Measurements from ENCODE around the gene PARPBP. TPM values are rescaled to one million over a fixed set of nuclear protein-coding genes. Genes with fewer than 3 reads are reported as not detected.
"Not testable (repeated sequence)": the region's sequence is repeated elsewhere in the genome, so short reads cannot be mapped to it uniquely, and the experiment has no call there.

Gene PARPBP
- total and polyA plus RNA-seq, 2 donors (not counting 1 experiment from before 2014, with no cell fraction given): 1.2 to 5.2 TPM

DNA sequence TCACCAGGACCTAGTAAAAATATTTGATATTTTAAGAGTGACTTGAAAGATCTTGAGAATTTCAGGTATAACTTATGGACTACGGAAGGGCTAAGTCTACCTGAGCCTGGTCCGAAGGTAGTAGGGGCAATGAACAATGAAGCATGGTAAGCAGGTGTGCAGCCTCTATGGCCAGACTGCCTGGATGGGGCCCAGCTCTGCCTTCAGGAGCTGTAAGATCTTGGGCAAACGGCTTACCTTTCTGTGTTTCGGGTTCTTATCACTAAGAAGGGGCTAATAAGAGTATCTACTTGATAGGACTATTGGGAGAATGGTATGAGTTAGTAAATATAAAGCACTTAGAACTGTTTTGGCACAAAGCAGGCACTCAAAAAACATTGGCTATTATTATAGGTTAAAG is 39.1 kb upstream of the PARPBP start:
- no peak overlapping the region for H2AFZ ChIP-seq (ENCODE audit: insufficient read depth, low read depth, low read length, poor library complexity, severe bottlenecking)
- no peak overlapping the region for H3K27ac ChIP-seq (ENCODE audit: low read length in 2 of 2)
- Mint-ChIP-seq H3K4me3 (no peak overlapping the region), H3K9me3 (ENCODE audit: insufficient read depth) (no peaks in the 10 kb centered on the region), H3K4me1 (no peaks in the 10 kb centered on the region), H3K27me3 (no peaks in the 10 kb centered on the region), H3K27ac (no peak overlapping the region)
- ATAC-seq (ENCODE audit: low read depth): no peak
- DNase-seq: no peak
- no peaks in the 10 kb centered on the region for H3K4me1 ChIP-seq (ENCODE audit: control insufficient read depth in 2 of 2, insufficient read depth in 2 of 2, low read length in 2 of 2)
- TF ChIP-seq EZH2 (IDR thresholded peaks at IDR 0.05; ENCODE audit: borderline replicate concordance, insufficient read depth, low read depth, low read length, poor library complexity, severe bottlenecking): no peak
- TF ChIP-seq, protein P1, sequence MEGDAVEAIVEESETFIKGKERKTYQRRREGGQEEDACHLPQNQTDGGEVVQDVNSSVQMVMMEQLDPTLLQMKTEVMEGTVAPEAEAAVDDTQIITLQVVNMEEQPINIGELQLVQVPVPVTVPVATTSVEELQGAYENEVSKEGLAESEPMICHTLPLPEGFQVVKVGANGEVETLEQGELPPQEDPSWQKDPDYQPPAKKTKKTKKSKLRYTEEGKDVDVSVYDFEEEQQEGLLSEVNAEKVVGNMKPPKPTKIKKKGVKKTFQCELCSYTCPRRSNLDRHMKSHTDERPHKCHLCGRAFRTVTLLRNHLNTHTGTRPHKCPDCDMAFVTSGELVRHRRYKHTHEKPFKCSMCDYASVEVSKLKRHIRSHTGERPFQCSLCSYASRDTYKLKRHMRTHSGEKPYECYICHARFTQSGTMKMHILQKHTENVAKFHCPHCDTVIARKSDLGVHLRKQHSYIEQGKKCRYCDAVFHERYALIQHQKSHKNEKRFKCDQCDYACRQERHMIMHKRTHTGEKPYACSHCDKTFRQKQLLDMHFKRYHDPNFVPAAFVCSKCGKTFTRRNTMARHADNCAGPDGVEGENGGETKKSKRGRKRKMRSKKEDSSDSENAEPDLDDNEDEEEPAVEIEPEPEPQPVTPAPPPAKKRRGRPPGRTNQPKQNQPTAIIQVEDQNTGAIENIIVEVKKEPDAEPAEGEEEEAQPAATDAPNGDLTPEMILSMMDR (IDR thresholded peaks at IDR 0.05): no peak
- no peaks in the 10 kb centered on the region for H4K20me1 ChIP-seq (ENCODE audit: control insufficient read depth, insufficient read depth, low read length, poor library complexity, severe bottlenecking)
- CTCF ChIA-PET: interaction anchor here (1.1 kb wide), 1 partner anchor 241 kb away, joined by 3 read pairs; no protein-coding TSS in a partner anchor
- no peaks in the 10 kb centered on the region for H3K9me3 ChIP-seq (ENCODE audit: control extremely low read depth in 1 of 3, control insufficient read depth in 2 of 3, insufficient read depth in 1 of 3, low read length in 2 of 3)
- H3K4me2 ChIP-seq (replicated peaks; ENCODE audit: low read depth, low read length, poor library complexity, severe bottlenecking): no peak overlapping the region
- H3K79me2 ChIP-seq (ENCODE audit: control insufficient read depth, insufficient read depth, low read length): no peaks in the 10 kb centered on the region
- POLR2A ChIA-PET: no interaction called here
- WGBS (ENCODE audit: insufficient coverage): 90% methylated on average over 4 of the region's 4 CpGs
- intact Hi-C loops (cut with micrococcal nuclease): no loop called here
- H3K9ac ChIP-seq (ENCODE audit: low read length): no peak overlapping the region
- H3K27me3 ChIP-seq (replicated peaks in 1 of 4; ENCODE audit: control extremely low read depth in 1 of 4, control insufficient read depth in 3 of 4, insufficient read depth in 4 of 4, low read length in 3 of 4): no peaks in the 10 kb centered on the region
- peaks cover 10 to 53% of the 10 kb centered on the region in 2 experiments for H3K36me3 ChIP-seq (replicated peaks in 1 of 2; ENCODE audit: control extremely low read depth in 1 of 2, control insufficient read depth in 1 of 2, extremely low read depth in 1 of 2, insufficient read depth in 2 of 2, low read length in 1 of 2)
- no peak overlapping the region for H3K4me3 ChIP-seq (ENCODE audit: control extremely low read depth in 1 of 5, extremely low read depth in 1 of 5, insufficient read depth in 1 of 5, low read depth in 2 of 5, low read length in 4 of 5)

DNA sequence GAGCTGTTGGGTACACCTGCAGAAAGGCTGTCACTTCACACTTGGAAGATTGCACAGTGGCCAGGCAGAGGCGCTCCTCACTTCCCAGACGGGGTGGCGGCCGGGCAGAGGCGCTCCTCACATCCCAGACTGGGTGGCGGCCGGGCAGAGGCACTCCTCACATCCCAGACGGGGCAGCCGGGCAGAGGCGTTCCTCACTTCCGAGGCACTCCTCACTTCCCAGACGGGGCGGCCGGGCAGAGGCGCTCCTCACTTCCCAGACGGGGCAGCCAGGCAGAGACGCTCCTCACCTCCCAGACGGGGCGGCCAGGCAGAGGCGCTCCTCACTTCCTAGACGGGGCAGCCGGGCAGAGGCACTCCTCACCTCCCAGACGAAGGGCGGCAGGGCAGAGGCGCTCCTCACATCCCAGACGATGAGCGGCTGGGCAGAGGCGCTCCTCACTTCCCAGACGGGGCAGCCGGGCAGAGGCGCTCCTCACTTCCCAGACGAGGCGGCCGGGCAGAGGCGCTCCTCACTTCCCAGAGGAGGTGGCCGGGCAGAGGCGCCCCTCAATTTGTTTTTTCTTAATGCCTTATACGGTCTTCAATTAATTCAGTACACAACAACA is 30.7 kb upstream of the PARPBP start:
- H3K9ac ChIP-seq (ENCODE audit: low read length); H3K4me1 ChIP-seq (ENCODE audit: control insufficient read depth in 2 of 2, insufficient read depth in 2 of 2, low read length in 2 of 2); H3K27me3 ChIP-seq (replicated peaks in 1 of 4; ENCODE audit: control extremely low read depth in 1 of 4, control insufficient read depth in 3 of 4, insufficient read depth in 4 of 4, low read length in 3 of 4); H3K79me2 ChIP-seq (ENCODE audit: control insufficient read depth, insufficient read depth, low read length); H2AFZ ChIP-seq (ENCODE audit: insufficient read depth, low read depth, low read length, poor library complexity, severe bottlenecking); H3K4me3 ChIP-seq (ENCODE audit: control extremely low read depth in 1 of 5, extremely low read depth in 1 of 5, insufficient read depth in 1 of 5, low read depth in 2 of 5, low read length in 4 of 5); H3K36me3 ChIP-seq (replicated peaks in 1 of 2; ENCODE audit: control extremely low read depth in 1 of 2, control insufficient read depth in 1 of 2, extremely low read depth in 1 of 2, insufficient read depth in 2 of 2, low read length in 1 of 2); H3K4me3 Mint-ChIP-seq; H3K27ac Mint-ChIP-seq; H3K9me3 ChIP-seq (ENCODE audit: control extremely low read depth in 1 of 3, control insufficient read depth in 2 of 3, insufficient read depth in 1 of 3, low read length in 2 of 3); H3K27me3 Mint-ChIP-seq; H3K4me1 Mint-ChIP-seq; H3K9me3 Mint-ChIP-seq (ENCODE audit: insufficient read depth); H3K4me2 ChIP-seq (replicated peaks; ENCODE audit: low read depth, low read length, poor library complexity, severe bottlenecking); DNase-seq; POLR2A ChIA-PET; intact Hi-C loops (cut with micrococcal nuclease); H4K20me1 ChIP-seq (ENCODE audit: control insufficient read depth, insufficient read depth, low read length, poor library complexity, severe bottlenecking); H3K27ac ChIP-seq (ENCODE audit: low read length in 2 of 2); CTCF ChIA-PET; ATAC-seq (ENCODE audit: low read depth): not testable (repeated sequence)
- 100% methylated on average over 27 of the region's 38 CpGs for WGBS (ENCODE audit: insufficient coverage)

Measured in B cell (primary cell).